Activated T-cell treated with anti-CD3 and anti-CD28 coated beads for 24 hours (primary cell): Measurements from ENCODE around the gene FAM174C.

Experiments
- DNase-seq: peaks from one replicate; pipeline ENCODE4 v3.0.0-alpha.2; 2020; ENCODE audit warnings: low read depth

FAM174C gene

GRCh38 chr19:1275260-1275975 is at the start of gene FAM174C:
TSS of gene FAM174C (plus strand) at chr19:1275530. CDS start at chr19:1275550, 20 bp downstream.
- peak; percentile 94 for DNase-seq

GRCh38 chr19:1226227-1226518 is 49.2 kb upstream of the FAM174C start:
- no peak for DNase-seq

- DNase-seq: no peak
Observed at GRCh38 chr19:1226522-1227303, 48.6 kb upstream of the FAM174C start.

GRCh38 chr19:1227304-1228054 is 47.9 kb upstream of the FAM174C start:
- DNase-seq: no peak

GRCh38 chr19:1228161-1228957 is 47.0 kb upstream of the FAM174C start:
- no peak for DNase-seq

GRCh38 chr19:1229056-1229923 is 46.0 kb upstream of the FAM174C start:
- DNase-seq: no peak

GRCh38 chr19:1229924-1230782 is 45.2 kb upstream of the FAM174C start:
- DNase-seq: no peak

- DNase-seq: no peak
Observed at GRCh38 chr19:1230783-1231489, 44.4 kb upstream of the FAM174C start.

GRCh38 chr19:1231729-1232637 is 43.3 kb upstream of the FAM174C start:
- DNase-seq: no peak

- no peak for DNase-seq
Observed at GRCh38 chr19:1232652-1233072, 42.7 kb upstream of the FAM174C start.

GRCh38 chr19:1233115-1233667 is 42.1 kb upstream of the FAM174C start:
- DNase-seq: no peak

- DNase-seq: no peak
Observed at GRCh38 chr19:1234051-1234954, 41.0 kb upstream of the FAM174C start.

GRCh38 chr19:1234955-1235380 is 40.4 kb upstream of the FAM174C start:
- DNase-seq: no peak

- DNase-seq: no peak
Observed at GRCh38 chr19:1235625-1236538, 39.4 kb upstream of the FAM174C start.

- no peak for DNase-seq
Observed at GRCh38 chr19:1236576-1236975, 38.8 kb upstream of the FAM174C start.
